GM21526 (cell line): Measurements from ENCODE around the gene SUCLG2.
"Not testable (repeated sequence)": the region's sequence is repeated elsewhere in the genome, so short reads cannot be mapped to it uniquely, and the experiment has no call there.

Experiments
- ATAC-seq: cut with Tn5 transposase; IDR thresholded peaks from one replicate; pipeline ENCODE4 v1.9.1; 2021; ENCODE audit warnings: moderate library complexity; ENCODE audit not compliant: unreplicated experiment, low FRiP score

Gene SUCLG2

GRCh38 chr3:67564008-67564407, 90.4 kb downstream of the SUCLG2 start:
- ATAC-seq: no peak

DNA sequence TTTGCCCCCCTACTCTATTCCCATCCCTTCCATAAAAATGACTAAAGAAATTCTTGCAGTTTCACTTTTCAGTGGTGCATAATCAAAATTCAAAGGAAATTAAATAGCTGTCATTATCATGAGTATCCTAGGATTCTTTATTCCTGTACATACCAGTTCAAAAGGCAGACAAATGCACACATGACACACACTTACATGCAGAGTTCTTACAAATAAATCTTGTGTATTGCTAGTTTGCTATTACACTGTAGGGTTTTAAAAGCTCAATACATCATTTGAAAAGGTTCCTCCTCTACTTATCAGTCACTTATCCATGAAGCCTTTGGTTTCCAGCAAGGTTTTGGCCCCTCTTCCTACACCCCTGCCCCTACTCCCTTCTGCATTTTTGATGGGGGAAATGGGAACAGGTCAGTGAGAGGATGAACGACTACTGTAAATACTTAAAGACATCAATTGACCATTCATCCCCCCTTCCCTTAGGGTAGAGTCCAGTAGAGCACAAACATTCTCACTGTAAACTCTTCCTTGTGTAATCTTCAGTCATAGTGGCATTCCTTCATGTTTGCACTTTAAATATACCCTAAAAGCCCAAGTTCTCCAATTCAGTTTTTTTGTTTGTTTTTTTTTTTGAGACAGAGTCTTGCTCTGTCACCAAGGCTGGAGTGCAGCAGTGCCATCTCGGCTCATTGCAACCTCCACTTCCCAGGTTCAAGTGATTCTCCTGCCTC, 92.6 kb downstream of the SUCLG2 start:
- ATAC-seq: no peak

DNA sequence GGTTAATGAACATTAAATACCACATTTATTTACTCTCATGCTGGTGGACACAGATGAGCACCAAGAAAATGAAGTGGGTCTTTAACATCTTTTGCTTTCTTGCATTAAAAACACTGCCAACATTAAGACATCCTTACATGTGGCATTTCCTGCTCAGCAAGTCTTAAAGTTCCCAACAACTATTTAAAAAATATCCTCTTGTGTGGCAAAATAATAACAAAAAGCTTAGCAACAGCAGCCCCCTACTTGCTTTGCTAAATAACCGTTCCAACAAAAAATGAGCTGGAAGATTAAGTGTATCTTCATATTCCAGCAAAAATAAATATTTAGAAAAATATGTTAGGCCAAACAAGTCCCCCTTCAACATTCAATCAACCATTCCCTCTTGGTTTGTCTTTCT, 93.1 kb downstream of the SUCLG2 start:
- no peak for ATAC-seq

DNA sequence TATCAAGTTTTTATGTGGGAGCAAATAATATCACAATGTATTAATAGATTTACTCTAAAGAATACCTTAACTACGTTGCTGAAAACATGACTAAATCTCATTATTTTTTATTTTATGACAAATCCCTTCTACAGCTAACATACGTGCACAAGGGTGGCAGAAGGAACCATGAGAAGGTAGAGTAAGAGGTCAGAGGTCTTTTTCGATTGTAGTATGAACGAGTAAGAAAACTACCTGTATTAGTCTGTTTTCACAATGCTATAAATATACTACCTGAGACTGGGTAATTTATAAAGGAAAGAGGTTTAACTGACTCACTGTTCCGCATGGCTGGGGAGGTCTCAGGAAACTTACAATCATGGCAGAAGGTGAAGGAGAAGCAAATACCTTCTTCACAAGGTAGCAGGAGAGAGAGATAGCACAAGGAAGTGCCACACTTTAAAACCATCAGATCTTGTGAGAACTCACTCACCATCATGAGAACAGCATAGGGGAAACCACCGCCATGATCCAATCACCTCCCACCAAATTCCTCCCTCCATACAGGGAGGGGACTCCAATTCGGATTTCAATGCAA, 95.3 kb downstream of the SUCLG2 start:
- ATAC-seq: no peak

- ATAC-seq: no peak
These were observed 96.0 kb downstream of the SUCLG2 start for GRCh38 chr3:67558426-67558825.

- no peak for ATAC-seq
These were observed 96.5 kb downstream of the SUCLG2 start for GRCh38 chr3:67557848-67558355.

DNA sequence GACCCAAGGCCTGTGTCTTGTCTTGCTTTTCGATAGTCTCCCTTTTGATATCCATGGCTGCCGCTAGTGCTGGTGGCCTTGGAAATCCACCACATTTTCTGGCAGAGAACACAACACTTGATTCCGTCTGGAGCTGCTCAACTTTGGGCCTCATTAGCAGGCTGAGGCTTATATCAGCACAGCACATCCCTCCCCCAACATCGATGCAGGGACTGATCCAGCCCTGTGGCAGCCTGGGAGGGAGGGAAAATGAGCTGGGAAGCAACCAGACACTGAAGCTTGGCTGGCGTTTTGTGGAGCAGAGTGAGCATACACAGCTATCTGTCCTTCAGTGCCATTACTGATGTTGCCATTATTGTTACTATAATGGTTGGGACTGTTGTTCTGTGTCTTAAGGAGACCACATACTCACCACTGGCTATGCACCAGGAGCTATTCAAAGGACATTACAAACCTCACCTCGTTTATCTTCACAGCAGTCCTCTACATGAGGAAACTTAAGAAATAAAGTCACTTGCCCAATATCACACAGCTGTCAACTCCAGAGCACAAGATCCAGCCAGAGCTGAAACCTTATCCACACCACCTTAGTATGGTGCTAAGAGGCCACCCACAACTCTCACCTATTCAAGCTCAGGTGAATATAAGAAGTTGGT, 102.9 kb downstream of the SUCLG2 start:
- ATAC-seq: no peak

DNA sequence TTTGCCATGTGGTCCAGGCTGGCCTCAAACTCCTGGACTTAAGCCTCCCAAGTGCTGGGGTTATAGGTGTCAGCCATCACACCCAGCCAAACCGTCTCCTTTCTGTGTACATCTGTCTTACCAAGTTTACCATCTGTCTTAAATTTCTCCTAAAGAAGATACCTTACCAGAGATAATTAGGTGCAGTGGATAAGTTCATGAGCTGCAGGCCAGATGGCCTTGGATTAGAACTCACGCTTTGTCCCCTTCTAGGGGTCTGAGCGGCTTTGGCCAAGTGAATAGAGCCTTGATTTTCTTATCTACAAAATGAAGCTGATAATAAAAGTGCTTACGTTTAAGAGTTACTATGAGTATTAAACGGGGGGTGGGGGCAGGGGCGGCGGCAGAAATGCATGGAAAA, 103.9 kb downstream of the SUCLG2 start:
- ATAC-seq: no peak

DNA sequence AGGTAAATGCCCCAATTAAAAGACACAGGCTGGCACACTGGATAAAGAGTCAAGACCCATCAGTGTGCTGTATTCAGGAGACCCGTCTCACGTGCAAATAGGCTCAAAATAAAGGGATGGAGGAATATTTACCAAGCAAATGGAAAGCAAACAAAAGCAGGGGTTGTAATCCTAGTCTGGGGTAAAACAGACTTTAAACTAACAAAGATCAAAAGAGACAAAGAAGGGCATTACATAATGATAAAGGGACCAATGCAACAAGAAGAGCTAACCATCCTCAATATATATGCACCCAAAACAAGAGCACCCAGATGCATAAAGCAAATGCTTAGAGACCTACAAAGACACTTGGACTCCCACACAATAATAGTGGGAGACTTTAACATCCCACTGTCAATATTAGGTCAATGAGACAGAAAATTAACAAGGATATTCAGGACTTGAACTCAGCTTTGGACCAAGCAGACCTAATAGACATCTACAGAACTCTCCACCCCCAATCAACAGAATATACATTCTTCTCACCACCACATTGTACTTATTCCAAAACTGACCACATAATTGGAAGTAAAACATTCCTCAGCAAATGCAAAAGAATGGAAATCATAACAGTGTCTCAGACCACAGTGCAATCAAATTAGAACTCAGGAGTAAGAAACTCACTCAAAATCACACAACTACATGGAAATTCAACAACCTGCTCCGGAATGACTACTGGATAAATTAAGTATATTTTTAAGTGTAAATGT, 111.7 kb downstream of the SUCLG2 start:
- not testable (repeated sequence) for ATAC-seq

DNA sequence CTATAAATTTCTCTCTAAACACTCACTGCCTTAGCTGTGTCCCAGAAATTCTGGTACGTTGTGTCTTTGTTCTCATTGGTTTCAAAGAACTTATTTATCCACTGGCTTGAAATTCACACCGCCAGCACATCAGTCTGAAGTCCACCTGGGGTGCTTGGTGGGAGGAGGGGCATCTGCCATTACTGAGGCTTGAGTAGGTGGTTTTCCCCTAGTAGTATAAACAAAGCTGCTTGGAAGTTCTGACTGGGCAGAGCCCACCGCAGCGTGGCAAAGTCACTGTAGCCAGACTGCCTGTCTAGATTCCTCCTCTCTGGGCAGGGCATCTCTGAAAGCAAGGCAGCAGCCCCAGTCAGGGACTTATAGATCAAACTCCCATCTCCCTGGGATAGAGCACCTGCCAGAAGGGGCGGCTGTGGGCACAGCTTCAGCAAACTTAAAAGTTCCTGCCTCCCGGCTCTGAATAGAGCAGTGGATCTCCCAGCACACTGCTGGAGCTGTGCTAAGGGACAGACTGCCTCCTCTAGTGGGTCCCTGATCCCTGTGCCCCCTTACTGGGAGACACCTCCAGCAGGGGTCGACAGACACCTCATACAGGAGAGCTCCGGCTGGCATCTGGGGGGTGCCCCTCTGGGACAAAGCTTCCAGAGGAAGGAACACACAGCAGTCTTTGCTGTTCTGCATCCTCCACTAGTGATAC, 114.1 kb downstream of the SUCLG2 start:
- ATAC-seq: no peak

- not testable (repeated sequence) for ATAC-seq
These were observed 117.2 kb downstream of the SUCLG2 start for GRCh38 chr3:67537203-67537602.

- ATAC-seq: no peak
These were observed 119.4 kb downstream of the SUCLG2 start for GRCh38 chr3:67535006-67535405.

DNA sequence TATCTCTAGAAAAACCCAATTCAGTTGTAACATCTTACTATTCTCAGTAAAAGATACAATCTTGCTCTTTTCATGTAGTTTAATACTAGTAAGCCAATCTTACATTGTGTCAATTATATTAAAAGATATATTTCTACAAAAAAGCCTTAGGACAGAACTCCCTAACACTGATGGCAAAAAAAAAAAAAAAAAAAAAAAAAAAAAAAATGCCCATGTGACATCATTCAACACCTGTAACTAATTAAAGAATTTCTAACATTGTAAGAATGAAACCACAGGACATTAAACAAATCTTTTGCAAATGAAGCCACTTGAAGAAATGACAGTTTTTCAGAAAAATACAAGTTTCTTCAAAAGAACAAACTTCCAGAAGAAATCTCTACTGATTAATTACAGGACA, 119.8 kb downstream of the SUCLG2 start:
- ATAC-seq: no peak

- no peak for ATAC-seq
These were observed 123.0 kb downstream of the SUCLG2 start for GRCh38 chr3:67531181-67532101.

DNA sequence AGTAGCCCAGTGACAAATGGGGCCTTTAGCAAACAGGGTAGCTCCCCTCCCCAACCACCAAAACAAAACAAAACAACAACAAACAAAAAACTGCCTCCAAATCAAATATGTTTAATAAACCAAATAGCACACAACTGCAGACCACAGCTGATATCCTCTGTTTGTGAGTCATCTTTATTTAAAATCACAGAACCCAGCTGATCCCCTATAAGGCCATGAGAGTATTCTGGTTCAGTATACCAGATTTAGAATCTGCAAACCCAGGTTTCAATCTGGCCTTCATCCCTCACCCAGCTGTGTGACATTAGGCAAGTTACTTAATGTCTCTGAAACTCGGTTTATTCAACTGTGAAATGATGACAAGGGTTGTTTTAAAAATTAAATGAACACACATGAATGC, 124.5 kb downstream of the SUCLG2 start:
- ATAC-seq: no peak

DNA sequence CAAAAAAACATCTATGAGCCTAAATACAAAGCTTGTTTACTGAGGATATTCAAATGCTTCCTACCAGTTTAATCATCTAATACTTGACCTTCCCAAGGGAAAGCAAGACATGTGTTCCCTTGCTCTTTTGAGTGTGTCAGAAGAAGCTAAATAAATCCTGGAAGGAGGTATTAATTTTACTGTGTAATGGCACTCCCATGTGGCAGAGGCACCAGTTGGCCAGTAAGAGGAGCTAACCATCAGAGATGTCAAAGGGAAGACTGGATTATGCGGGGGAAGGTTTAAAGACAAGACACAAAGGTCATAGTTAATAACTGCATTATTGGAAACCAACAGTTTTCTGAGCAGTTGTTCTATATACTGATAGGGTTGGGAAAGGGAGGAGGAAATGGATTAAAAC, 125.1 kb downstream of the SUCLG2 start:
- ATAC-seq: no peak

DNA sequence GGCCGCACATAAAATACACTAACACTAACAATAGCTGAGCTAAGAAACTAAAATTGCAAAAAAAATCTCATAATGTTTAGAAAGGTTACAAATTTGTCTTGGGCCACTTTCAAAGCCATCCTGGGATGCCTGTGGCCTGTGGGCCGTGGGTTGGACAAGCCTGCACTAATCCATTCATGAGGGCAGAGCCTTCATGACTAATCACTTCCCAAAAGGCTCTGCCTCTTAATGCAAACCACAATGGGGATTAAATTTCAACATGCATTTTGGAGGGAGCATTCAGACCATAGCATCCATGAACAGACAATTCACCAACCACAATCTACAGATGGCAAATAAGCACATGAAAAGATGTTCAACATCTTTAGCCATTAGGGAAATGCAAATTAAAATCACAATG, 128.2 kb downstream of the SUCLG2 start:
- no peak for ATAC-seq

- no peak for ATAC-seq
These were observed 130.4 kb downstream of the SUCLG2 start for GRCh38 chr3:67524046-67524445.

GRCh38 chr3:67522081-67522480, 132.3 kb downstream of the SUCLG2 start:
- no peak for ATAC-seq
